HG03139 (cell line): Measurements from ENCODE around the gene ZNF331.

ENCODE experiments used
- ATAC-seq: cut with Tn5 transposase; IDR thresholded peaks from one replicate; pipeline ENCODE4 v1.9.1; 2021; ENCODE audit not compliant: unreplicated experiment

Gene ZNF331

GRCh38 chr19:53520547-53521372 is 17.2 kb upstream of the ZNF331 start:
- peak; percentile 96 for ATAC-seq

- ATAC-seq: no peak
Observed at GRCh38 chr19:53521373-53522202, 16.4 kb upstream of the ZNF331 start.

DNA sequence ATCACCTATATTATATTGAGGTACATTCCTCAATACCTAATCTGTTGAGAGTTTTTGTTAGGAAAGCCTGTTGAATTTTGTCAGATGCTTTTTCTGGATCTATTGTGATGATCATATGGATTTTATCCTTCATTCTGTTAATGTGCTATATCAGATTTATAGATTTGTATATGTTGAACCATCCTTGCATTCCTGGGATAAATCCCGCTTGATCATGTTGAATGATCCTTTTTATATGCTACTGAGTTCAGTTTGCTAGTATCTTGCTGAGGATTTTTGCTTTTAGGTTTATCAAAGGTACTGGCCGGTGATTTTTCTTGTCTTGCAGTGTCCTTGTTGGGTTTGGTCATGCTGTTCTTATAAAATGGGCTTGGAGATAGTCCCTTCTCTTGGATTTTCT is 12.0 kb upstream of the ZNF331 start:
- ATAC-seq: no peak

GRCh38 chr19:53530622-53531021 is 7.3 kb upstream of the ZNF331 start:
- no peak for ATAC-seq

- ATAC-seq: no peak
Observed at GRCh38 chr19:53531457-53531856, 6.5 kb upstream of the ZNF331 start.

GRCh38 chr19:53532362-53532761 is 5.6 kb upstream of the ZNF331 start:
- no peak for ATAC-seq

DNA sequence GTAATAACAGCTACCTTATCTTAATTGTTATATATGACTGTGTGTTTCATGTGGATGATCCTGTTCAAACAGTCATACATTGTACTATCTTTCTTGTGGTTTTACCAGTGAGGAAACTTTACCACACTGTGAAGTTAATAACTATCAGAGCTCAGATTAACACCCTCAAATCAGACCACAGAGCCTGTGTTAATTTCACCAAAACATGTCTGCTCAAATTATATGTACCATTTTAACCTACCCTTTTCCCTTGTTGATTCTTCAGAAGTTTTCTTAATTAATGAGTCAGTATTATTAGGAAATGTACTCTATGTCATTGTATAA is 1.8 kb upstream of the ZNF331 start:
- no peak for ATAC-seq

DNA sequence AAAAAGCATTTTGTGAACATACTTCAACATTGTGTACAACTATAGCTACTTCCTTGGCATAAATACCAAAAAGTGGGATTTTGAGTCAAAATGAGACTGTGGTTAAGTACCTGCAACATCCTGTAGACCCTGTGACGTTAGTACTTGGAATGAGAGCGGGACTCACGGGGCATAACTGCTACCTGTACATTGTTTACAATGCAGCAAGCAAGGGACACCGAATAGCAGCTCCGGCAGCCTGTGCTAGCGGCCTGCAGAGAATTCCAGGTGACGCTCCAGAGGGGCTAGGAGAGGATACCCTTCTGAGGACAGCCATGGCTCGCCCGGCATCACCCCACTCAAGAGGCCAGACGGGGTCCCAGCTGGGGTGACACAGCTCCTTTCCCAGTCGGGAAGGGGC is 824 bp upstream of the ZNF331 start:
- ATAC-seq: no peak

GRCh38 chr19:53538378-53539109 is 599 bp downstream of the ZNF331 start:
- peak; percentile 13 for ATAC-seq

DNA sequence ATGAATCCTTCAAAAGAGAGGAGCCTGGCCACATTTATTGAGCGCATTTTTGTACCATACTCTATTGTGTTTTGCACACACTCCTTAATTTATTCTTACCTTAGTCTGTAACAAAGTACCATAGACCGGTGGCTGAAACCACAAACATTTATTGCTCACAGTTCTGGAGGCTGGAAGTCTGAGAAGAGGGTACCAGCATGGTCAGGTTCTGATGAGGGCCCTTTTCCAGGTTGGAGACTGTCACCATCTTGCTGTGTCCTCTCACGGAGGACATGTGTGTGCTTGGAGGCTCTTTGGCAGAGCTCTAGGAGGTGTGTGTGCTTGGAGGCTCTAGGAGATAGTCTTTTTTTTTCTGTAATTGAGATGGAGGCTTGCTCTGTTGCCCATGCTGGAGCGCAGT is 2.1 kb downstream of the ZNF331 start:
- no peak for ATAC-seq

GRCh38 chr19:53541971-53542370 is 4.0 kb downstream of the ZNF331 start:
- ATAC-seq: no peak

GRCh38 chr19:53545271-53546065 is 7.5 kb downstream of the ZNF331 start:
- no peak for ATAC-seq

DNA sequence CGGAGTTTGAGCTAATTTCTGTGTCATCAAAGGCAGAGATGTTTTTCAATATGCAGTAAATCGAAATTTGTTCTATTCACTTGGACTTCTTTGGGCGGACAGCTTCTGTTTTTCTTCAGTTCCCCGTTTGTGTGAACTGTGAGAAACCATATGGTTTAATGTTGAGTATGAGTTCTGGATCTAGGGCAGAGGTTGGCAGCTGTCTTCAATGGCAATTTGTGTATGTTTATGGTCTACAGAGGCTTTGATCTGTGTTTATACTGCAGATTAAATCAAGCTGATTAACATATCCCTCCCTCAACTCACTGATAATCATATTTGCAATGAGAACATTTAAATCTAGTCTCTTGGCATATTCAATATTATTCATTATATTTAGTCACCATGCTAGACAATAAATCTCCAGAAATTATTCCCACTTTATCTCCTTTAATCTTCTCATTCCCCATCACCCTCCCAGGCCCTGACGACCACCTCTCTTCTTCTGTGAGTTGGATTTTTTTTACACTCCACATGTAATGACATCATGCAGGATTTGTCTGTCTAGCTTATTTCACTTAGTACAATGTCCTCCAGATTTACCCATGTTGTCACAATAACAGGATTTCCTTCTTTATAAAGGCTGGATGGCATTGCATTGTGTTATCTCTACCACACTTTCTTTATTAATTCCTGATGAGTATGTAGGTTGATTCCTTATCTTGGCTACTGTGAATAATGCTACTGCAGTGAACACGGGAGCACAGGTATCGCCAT is 9.0 kb downstream of the ZNF331 start:
- no peak for ATAC-seq

GRCh38 chr19:53549340-53549739 is 11.4 kb downstream of the ZNF331 start:
- no peak for ATAC-seq

DNA sequence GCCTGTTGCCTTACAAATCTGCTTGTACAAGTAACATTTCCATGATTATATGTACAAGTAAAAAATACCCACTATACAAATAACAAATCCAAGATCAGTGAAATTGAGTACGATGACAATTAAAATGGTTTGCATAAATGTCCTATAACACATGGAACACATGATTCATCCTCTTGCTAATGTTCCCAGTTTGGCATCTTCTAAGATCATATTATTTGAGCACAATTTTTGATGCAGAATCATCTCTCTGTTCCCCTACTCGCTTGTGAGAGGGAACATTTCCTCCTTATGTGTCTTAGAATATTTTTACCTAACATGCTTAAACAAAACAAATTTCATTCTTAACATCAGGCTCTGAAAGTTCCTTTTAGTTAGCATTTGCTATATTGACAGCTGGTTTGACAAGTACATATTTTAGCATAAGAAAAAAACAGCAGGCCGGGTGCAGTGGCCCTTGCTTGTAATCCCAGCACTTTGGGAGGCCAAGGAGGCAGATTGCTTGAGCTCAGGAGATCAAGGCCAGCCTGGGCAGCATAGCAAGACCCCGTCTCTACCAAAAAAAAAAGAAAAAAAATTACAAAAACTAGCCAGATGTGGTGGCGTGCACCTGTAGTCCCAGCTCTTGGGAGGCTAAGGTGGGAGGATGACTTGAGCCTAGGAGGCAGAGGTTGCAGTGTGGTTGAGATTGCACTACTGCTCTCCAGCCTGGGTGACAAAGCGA is 14.2 kb downstream of the ZNF331 start:
- no peak for ATAC-seq

DNA sequence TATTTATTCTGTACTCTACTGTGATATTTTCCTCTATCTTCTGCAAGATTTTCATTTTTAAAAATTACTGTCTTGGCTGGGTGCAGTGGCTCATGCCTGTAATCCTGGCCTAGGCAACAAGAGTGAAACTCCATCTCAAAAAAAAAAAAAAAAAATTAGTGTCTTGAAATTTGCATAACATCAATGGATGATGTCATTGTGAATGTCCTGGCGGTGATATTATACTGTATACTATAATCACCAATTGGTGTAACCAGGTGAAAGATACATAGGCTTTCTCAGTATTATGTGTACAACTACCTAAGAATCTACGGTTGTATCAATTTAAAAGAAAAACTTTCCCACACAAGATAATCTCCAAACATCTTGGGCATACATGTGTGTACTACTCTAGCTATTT is 15.2 kb downstream of the ZNF331 start:
- no peak for ATAC-seq

- ATAC-seq: peak; percentile 45
Observed at GRCh38 chr19:53553865-53554791, 16.2 kb downstream of the ZNF331 start.

GRCh38 chr19:53554804-53555203 is 16.9 kb downstream of the ZNF331 start:
- ATAC-seq: no peak
